OCI-LY1 (cell line): ENCODE measurements around the gene AGAP2.

Source experiments
- H2AFZ ChIP-seq: fragments of 200-600 bp; sonication (generic), shearing (Covaris generic); 2 replicates; pipeline ENCODE4 v1.6.0; 2014; ENCODE audit warnings: antibody characterized with exemption, mild to moderate bottlenecking, low read length
- H3F3A ChIP-seq: fragments of 200-600 bp; sonication (generic), shearing (Covaris generic); 2 replicates; pipeline ENCODE4 v1.6.0; 2014; ENCODE audit warnings: mild to moderate bottlenecking, antibody characterized with exemption, low read length, moderate library complexity; ENCODE audit not compliant: insufficient read depth
- H3K27ac ChIP-seq: fragments of 200-600 bp; sonication (generic); 2 replicates; pipeline ENCODE4 v1.5.1; 2014; ENCODE audit warnings: low read length, mixed run types, mild to moderate bottlenecking, low read depth; ENCODE audit not compliant: poor library complexity, severe bottlenecking
- H3K27me3 ChIP-seq: fragments of 200-600 bp; sonication (generic); 2 replicates; pipeline ENCODE4 v1.6.0; 2014; ENCODE audit warnings: antibody characterized with exemption, mild to moderate bottlenecking, low read length, moderate library complexity; ENCODE audit not compliant: insufficient read depth
- H3K36me3 ChIP-seq: fragments of 200-600 bp; sonication (generic); 2 replicates; pipeline ENCODE4 v1.6.1; 2014; ENCODE audit warnings: mild to moderate bottlenecking, antibody characterized with exemption, low read length, moderate library complexity, mixed read lengths; ENCODE audit not compliant: insufficient read depth
- H3K4me1 ChIP-seq: fragments of 200-600 bp; sonication (generic); 2 replicates; pipeline ENCODE4 v1.5.1; 2014; ENCODE audit warnings: mild to moderate bottlenecking, low read length, moderate library complexity; ENCODE audit not compliant: insufficient read depth, severe bottlenecking
- H3K4me2 ChIP-seq: fragments of 200-600 bp; sonication (generic), shearing (Covaris generic); 2 replicates; pipeline ENCODE4 v1.6.1; 2014; ENCODE audit warnings: low read length
- H3K4me3 ChIP-seq: fragments of 200-600 bp; sonication (generic); 2 replicates; pipeline ENCODE4 v1.5.1; 2014; ENCODE audit warnings: low read length, low read depth, mild to moderate bottlenecking, mixed read lengths; ENCODE audit not compliant: poor library complexity, severe bottlenecking
- H3K79me2 ChIP-seq: fragments of 200-600 bp; shearing (Covaris generic); 2 replicates; pipeline ENCODE4 v1.6.1; 2016; ENCODE audit warnings: mixed run types, low read length, mixed read lengths; ENCODE audit not compliant: insufficient read depth
- H3K9ac ChIP-seq: fragments of 200-600 bp; sonication (generic), shearing (Covaris generic); 2 replicates; pipeline ENCODE4 v1.6.1; 2014; ENCODE audit warnings: mild to moderate bottlenecking, low read length, mixed read lengths
- H3K9me2 ChIP-seq: fragments of 200-600 bp; sonication (generic), shearing (Covaris generic); 2 replicates; pipeline ENCODE4 v1.6.1; 2014; ENCODE audit warnings: low read depth, mild to moderate bottlenecking, low read length, mixed read lengths
- H3K9me3 ChIP-seq: fragments of 200-600 bp; shearing (Covaris generic); 2 replicates; pipeline ENCODE4 v1.6.1; 2014; ENCODE audit warnings: low read length, mixed read lengths
- H4K20me1 ChIP-seq: fragments of 200-600 bp; sonication (generic), shearing (Covaris generic); 2 replicates; pipeline ENCODE4 v1.6.0; 2016; ENCODE audit warnings: mild to moderate bottlenecking, low read length; ENCODE audit not compliant: insufficient read depth
- CTCF ChIP-seq: fragments of 200-600 bp; sonication (generic), shearing (Covaris generic); IDR thresholded peaks from 2 replicates; pipeline ENCODE4 v1.5.1; 2017; ENCODE audit warnings: mild to moderate bottlenecking, antibody characterized with exemption, low read length, moderate library complexity, mixed read lengths
- EZH2 ChIP-seq: fragments of 200-600 bp; sonication (generic), shearing (Covaris generic); IDR thresholded peaks from 2 replicates; pipeline ENCODE4 v1.8.0; 2017; ENCODE audit warnings: borderline replicate concordance, mixed run types, mild to moderate bottlenecking, antibody characterized with exemption, low read length, moderate library complexity, mixed read lengths

Gene AGAP2

GRCh38 chr12:57782608-57783465, 44.3 kb upstream of the AGAP2 start, which contains the start of gene TSFM:
Gene TSFM, plus strand, starts transcription at chr12:57782787. Its CDS starts 15 bp downstream, at chr12:57782802.
- Histone ChIP-seq H3K9ac (peak within 1 kb of the TSS; percentile 91), H3K36me3 (peaks cover 27% of the 10 kb centered on the region), H3K79me2 (peaks cover 12% of the 10 kb centered on the region), H3K9me2 (no peaks in the 10 kb centered on the region), H3K4me2 (peak within 1 kb of the TSS; percentile 84), H4K20me1 (no peaks in the 10 kb centered on the region), H2AFZ (no peak within 1 kb of the TSS), H3K27ac (no peak within 1 kb of the TSS), H3K4me3 (peak within 1 kb of the TSS; percentile 94), H3K27me3 (no peaks in the 10 kb centered on the region), H3K4me1 (peaks cover 16% of the 10 kb centered on the region), H3F3A (no peaks in the 10 kb centered on the region), H3K9me3 (no peaks in the 10 kb centered on the region)
- TF ChIP-seq EZH2 (no peak), CTCF (peak; percentile 89)

- H4K20me1 ChIP-seq = no peaks in the 10 kb centered on the region
- no peaks in the 10 kb centered on the region for H3F3A ChIP-seq
- H3K27ac ChIP-seq = no peak overlapping the region
- peaks cover 20% of the 10 kb centered on the region for H3K36me3 ChIP-seq
- no peaks in the 10 kb centered on the region for H3K9me3 ChIP-seq
- H3K9me2 ChIP-seq = no peaks in the 10 kb centered on the region
- no peak overlapping the region; the same call in 1 of the 2 replicates for H3K9ac ChIP-seq
- H3K4me2 ChIP-seq = peak overlapping the region; percentile 31; the same call in 1 of the 2 replicates
- no peak overlapping the region for H2AFZ ChIP-seq
- H3K4me1 ChIP-seq = peaks cover 16% of the 10 kb centered on the region
- H3K4me3 ChIP-seq = peak overlapping the region; percentile 94
- H3K79me2 ChIP-seq = peaks cover 12% of the 10 kb centered on the region
- TF ChIP-seq CTCF (no peak), EZH2 (no peak)
- no peaks in the 10 kb centered on the region for H3K27me3 ChIP-seq
Observed at GRCh38 chr12:57782243-57782607, 43.7 kb upstream of the AGAP2 start.

- Histone ChIP-seq H3K36me3 (peaks cover 16% of the 10 kb centered on the region), H3K4me2 (no peak overlapping the region; the same call in 1 of the 2 replicates), H3K9me3 (no peaks in the 10 kb centered on the region), H2AFZ (no peak overlapping the region), H3K4me1 (peaks cover 16% of the 10 kb centered on the region), H3K9ac (no peak overlapping the region; the same call in 1 of the 2 replicates), H3K79me2 (peaks cover 12% of the 10 kb centered on the region), H3K27me3 (no peaks in the 10 kb centered on the region), H3F3A (no peaks in the 10 kb centered on the region), H3K27ac (no peak overlapping the region), H3K4me3 (no peak overlapping the region), H3K9me2 (no peaks in the 10 kb centered on the region), H4K20me1 (no peaks in the 10 kb centered on the region)
- TF ChIP-seq EZH2 = no peak
- TF ChIP-seq CTCF = no peak
Observed at GRCh38 chr12:57781801-57782200, 43.3 kb upstream of the AGAP2 start.
